H9 (cell line): ENCODE data around the gene DPF3. TPM values are rescaled to one million over a fixed set of nuclear protein-coding genes. Genes with fewer than 3 reads are reported as not detected.

Source experiments
- DNase-seq: peaks from one replicate; pipeline ENCODE4 v3.0.0-alpha.2; 2017
- H2AFZ ChIP-seq: one replicate; pipeline ENCODE4 v1.6.1; 2013; ENCODE audit warnings: mild to moderate bottlenecking, low read length, control low read depth, moderate library complexity
- H2AK5ac ChIP-seq: 2 replicates; pipeline ENCODE4 v1.6.1; 2013; ENCODE audit warnings: low read length, control low read depth, mixed read lengths; ENCODE audit not compliant: insufficient read length
- H2BK120ac ChIP-seq: one replicate; pipeline ENCODE4 v1.6.1; 2013; ENCODE audit warnings: low read depth, mild to moderate bottlenecking, low read length, control low read depth, inconsistent platforms; ENCODE audit not compliant: poor library complexity, severe bottlenecking
- H2BK12ac ChIP-seq: 2 replicates; pipeline ENCODE4 v1.6.1; 2013; ENCODE audit warnings: low read length, control low read depth, mixed read lengths, low read depth; ENCODE audit not compliant: insufficient read length
- H2BK15ac ChIP-seq: 2 replicates; pipeline ENCODE4 v1.6.1; 2013; ENCODE audit warnings: low read depth, low read length, control low read depth
- H2BK20ac ChIP-seq: one replicate; pipeline ENCODE4 v1.6.1; 2013; ENCODE audit warnings: low read depth, mild to moderate bottlenecking, low read length, control low read depth, inconsistent platforms; ENCODE audit not compliant: poor library complexity, severe bottlenecking
- H2BK5ac ChIP-seq: 2 replicates; pipeline ENCODE4 v1.6.1; 2013; ENCODE audit warnings: low read length, control low read depth, mixed read lengths; ENCODE audit not compliant: insufficient read length
- H3K14ac ChIP-seq: 2 replicates; pipeline ENCODE4 v1.6.1; 2013; ENCODE audit warnings: low read length, control low read depth; ENCODE audit not compliant: insufficient read depth
- H3K18ac ChIP-seq: 2 replicates; pipeline ENCODE4 v1.6.1; 2013; ENCODE audit warnings: low read depth, mild to moderate bottlenecking, mixed read lengths, low read length, control low read depth; ENCODE audit not compliant: insufficient read length
- H3K23ac ChIP-seq: 2 replicates; pipeline ENCODE4 v1.6.1; 2013; ENCODE audit warnings: low read length, control low read depth, mixed read lengths, low read depth; ENCODE audit not compliant: insufficient read length
- H3K23me2 ChIP-seq: 2 replicates; pipeline ENCODE4 v1.6.1; 2013; ENCODE audit warnings: low read depth, mild to moderate bottlenecking, mixed read lengths, low read length, control low read depth; ENCODE audit not compliant: insufficient read length, poor library complexity, severe bottlenecking
- H3K27ac ChIP-seq: 2 replicates; pipeline ENCODE4 v1.5.1; 2013; ENCODE audit warnings: low read length, control low read depth, mixed read lengths, low read depth; ENCODE audit not compliant: insufficient read length
- H3K27me3 ChIP-seq: 2 replicates; pipeline ENCODE4 v1.6.1; 2013; ENCODE audit warnings: low read length, control low read depth, inconsistent platforms; ENCODE audit not compliant: insufficient read depth
- H3K4ac ChIP-seq: 2 replicates; pipeline ENCODE4 v1.6.1; 2013; ENCODE audit warnings: low read depth, mild to moderate bottlenecking, control low read depth, inconsistent platforms, low read length, moderate library complexity
- H3K4me1 ChIP-seq: 2 replicates; pipeline ENCODE4 v1.6.1; 2013; ENCODE audit warnings: low read length, control low read depth, inconsistent platforms; ENCODE audit not compliant: insufficient read depth
- H3K4me2 ChIP-seq: 2 replicates; pipeline ENCODE4 v1.6.1; 2013; ENCODE audit warnings: low read length, control low read depth, mixed read lengths; ENCODE audit not compliant: insufficient read length, insufficient read depth
- H3K56ac ChIP-seq: 2 replicates; pipeline ENCODE4 v1.6.1; 2013; ENCODE audit warnings: low read depth, mild to moderate bottlenecking, mixed read lengths, low read length, control low read depth; ENCODE audit not compliant: insufficient read length
- H3K79me1 ChIP-seq: 2 replicates; pipeline ENCODE4 v1.6.1; 2013; ENCODE audit warnings: low read depth, mild to moderate bottlenecking, moderate library complexity, low read length, control low read depth, inconsistent platforms; ENCODE audit not compliant: insufficient read depth, poor library complexity, severe bottlenecking
- H3K79me2 ChIP-seq: 2 replicates; pipeline ENCODE4 v1.6.1; 2013; ENCODE audit warnings: low read length, control low read depth, inconsistent platforms; ENCODE audit not compliant: insufficient read depth
- H3K9ac ChIP-seq: 2 replicates; pipeline ENCODE4 v1.6.1; 2013; ENCODE audit warnings: low read length, control low read depth, mixed read lengths; ENCODE audit not compliant: insufficient read length; ENCODE audit errors: extremely low read depth
- H3K9me3 ChIP-seq: one replicate; pipeline ENCODE4 v1.6.1; 2013; ENCODE audit warnings: low read depth, low read length, inconsistent platforms; ENCODE audit not compliant: control insufficient read depth
- H3T11ph ChIP-seq: one replicate; pipeline ENCODE4 v1.6.1; 2013; ENCODE audit warnings: mild to moderate bottlenecking, low read length, control low read depth, inconsistent platforms
- H4K20me1 ChIP-seq: one replicate; pipeline ENCODE4 v1.6.1; 2013; ENCODE audit not compliant: control insufficient read depth, insufficient read length, insufficient read depth
- H4K5ac ChIP-seq: 2 replicates; pipeline ENCODE4 v1.6.1; 2013; ENCODE audit warnings: low read depth, mild to moderate bottlenecking, mixed read lengths, low read length, control low read depth; ENCODE audit not compliant: insufficient read length
- H4K8ac ChIP-seq: replicated peaks from 2 replicates; pipeline ENCODE4 v1.6.1; 2013; ENCODE audit warnings: low read length, control low read depth, mixed read lengths, low read depth; ENCODE audit not compliant: insufficient read length
- H4K91ac ChIP-seq: 2 replicates; pipeline ENCODE4 v1.6.1; 2013; ENCODE audit warnings: low read depth, mild to moderate bottlenecking, moderate library complexity, mixed read lengths, low read length, control low read depth; ENCODE audit not compliant: insufficient read length
- H3K27ac Mint-ChIP-seq, 3 experiments: 2 replicates in 2 of 3; 3 replicates in 1 of 3; pipeline ENCODE4 v1.8.0; 2020 to 2021; ENCODE audit warnings: mixed read lengths in 3 of 3, mild to moderate bottlenecking in 1 of 3, moderate library complexity in 1 of 3
- H3K27me3 Mint-ChIP-seq: 2 replicates; pipeline ENCODE4 v1.8.0; 2021; ENCODE audit warnings: low read depth, mild to moderate bottlenecking, moderate library complexity, mixed read lengths
- H3K36me3 Mint-ChIP-seq, 3 experiments: 2 replicates in 2 of 3; 3 replicates in 1 of 3; pipeline ENCODE4 v1.8.0; 2020 to 2021; ENCODE audit warnings: low read depth in 3 of 3, mixed read lengths in 3 of 3; ENCODE audit not compliant: insufficient read depth in 1 of 3
- H3K4me1 Mint-ChIP-seq, 2 experiments: 2 replicates each; pipeline ENCODE4 v1.8.0; 2020; ENCODE audit warnings: mixed read lengths in 2 of 2
- H3K4me3 Mint-ChIP-seq, 2 experiments: 2 replicates in 1 of 2; 3 replicates in 1 of 2; pipeline ENCODE4 v1.8.0; 2020 to 2021; ENCODE audit warnings: mild to moderate bottlenecking in 2 of 2, mixed read lengths in 2 of 2, moderate library complexity in 1 of 2
- H3K9me3 Mint-ChIP-seq, 2 experiments: 2 replicates in 1 of 2; 3 replicates in 1 of 2; pipeline ENCODE4 v1.8.0; 2020; ENCODE audit warnings: mild to moderate bottlenecking in 2 of 2, mixed read lengths in 2 of 2, moderate library complexity in 1 of 2
- WGBS: extraction: QIAGEN DNeasy Blood & Tissue Kit; methylation state at CpG from one replicate; pipeline ENCODE4 v1.1.7; 2013; ENCODE audit warnings: missing lambda C conversion rate, low lambda C conversion rate, mixed read lengths; ENCODE audit not compliant: insufficient read length; ENCODE audit errors: extremely low coverage; 5-methylcytosine and 5-hydroxymethylcytosine counted together
- total RNA-seq: library from RNA; stranded (reverse); gene quantifications from 2 replicates; pipeline ENCODE4 v1.2.1, GENCODE V29; 2021
- TF ChIP-seq, protein P1 (sequence below): fragments of 200-600 bp; sonication (generic); conservative IDR thresholded peaks from 3 replicates; pipeline ENCODE4 v1.8.0; 2021; ENCODE audit warnings: antibody characterized with exemption, mild to moderate bottlenecking

DPF3 gene
- total RNA-seq, 1 experiment from 2014 or later: not detected

GRCh38 chr14:72700338-72701236, 193.3 kb downstream of the DPF3 start:
- Histone ChIP-seq H3K23ac (no peak overlapping the region), H3K27ac (no peak overlapping the region), H2BK120ac (no peak overlapping the region), H4K5ac (no peak overlapping the region), H3K79me1 (no peaks in the 10 kb centered on the region), H2BK20ac (no peak overlapping the region), H2BK12ac (no peak overlapping the region), H3T11ph (no peak overlapping the region), H2AK5ac (no peak overlapping the region), H3K79me2 (no peaks in the 10 kb centered on the region), H2AFZ (no peak overlapping the region), H4K91ac (no peak overlapping the region), H3K27me3 (no peaks in the 10 kb centered on the region), H3K18ac (no peak overlapping the region), H3K4me1 (peaks cover 4% of the 10 kb centered on the region; the same call in 1 of the 2 replicates), H4K20me1 (no peaks in the 10 kb centered on the region), H3K23me2 (peaks cover 3% of the 10 kb centered on the region), H2BK5ac (no peak overlapping the region), H3K9ac (no peak overlapping the region), H3K4me2 (no peak overlapping the region), H3K14ac (no peak overlapping the region; the same call in 1 of the 2 replicates), H3K4ac (no peak overlapping the region), H3K56ac (no peak overlapping the region), H4K8ac (no peak overlapping the region), H3K9me3 (no peaks in the 10 kb centered on the region), H2BK15ac (no peak overlapping the region)
- H3K4me3 Mint-ChIP-seq: peak overlapping the region in 1 of 2 experiments; percentile 31; a peak in 1 of 5 replicates
- H3K27me3 Mint-ChIP-seq: peaks cover 4% of the 10 kb centered on the region
- H3K36me3 Mint-ChIP-seq: peaks cover 0 to 4% (median 2%) of the 10 kb centered on the region in 3 experiments; a peak in 3 of 7 replicates
- no CpG with 5 or more reads among the region's 12 CpGs for WGBS
- no peak for DNase-seq
- peaks cover 27 to 43% of the 10 kb centered on the region in 2 experiments for H3K4me1 Mint-ChIP-seq
- no peak overlapping the region; a peak in 1 of 7 replicates for H3K27ac Mint-ChIP-seq
- peaks cover 3% of the 10 kb centered on the region in 2 experiments; a peak in 2 of 5 replicates for H3K9me3 Mint-ChIP-seq
- TF ChIP-seq, protein P1, sequence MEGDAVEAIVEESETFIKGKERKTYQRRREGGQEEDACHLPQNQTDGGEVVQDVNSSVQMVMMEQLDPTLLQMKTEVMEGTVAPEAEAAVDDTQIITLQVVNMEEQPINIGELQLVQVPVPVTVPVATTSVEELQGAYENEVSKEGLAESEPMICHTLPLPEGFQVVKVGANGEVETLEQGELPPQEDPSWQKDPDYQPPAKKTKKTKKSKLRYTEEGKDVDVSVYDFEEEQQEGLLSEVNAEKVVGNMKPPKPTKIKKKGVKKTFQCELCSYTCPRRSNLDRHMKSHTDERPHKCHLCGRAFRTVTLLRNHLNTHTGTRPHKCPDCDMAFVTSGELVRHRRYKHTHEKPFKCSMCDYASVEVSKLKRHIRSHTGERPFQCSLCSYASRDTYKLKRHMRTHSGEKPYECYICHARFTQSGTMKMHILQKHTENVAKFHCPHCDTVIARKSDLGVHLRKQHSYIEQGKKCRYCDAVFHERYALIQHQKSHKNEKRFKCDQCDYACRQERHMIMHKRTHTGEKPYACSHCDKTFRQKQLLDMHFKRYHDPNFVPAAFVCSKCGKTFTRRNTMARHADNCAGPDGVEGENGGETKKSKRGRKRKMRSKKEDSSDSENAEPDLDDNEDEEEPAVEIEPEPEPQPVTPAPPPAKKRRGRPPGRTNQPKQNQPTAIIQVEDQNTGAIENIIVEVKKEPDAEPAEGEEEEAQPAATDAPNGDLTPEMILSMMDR: no peak
